ENCODE results near the gene GNPTG.

Gene GNPTG

DNA sequence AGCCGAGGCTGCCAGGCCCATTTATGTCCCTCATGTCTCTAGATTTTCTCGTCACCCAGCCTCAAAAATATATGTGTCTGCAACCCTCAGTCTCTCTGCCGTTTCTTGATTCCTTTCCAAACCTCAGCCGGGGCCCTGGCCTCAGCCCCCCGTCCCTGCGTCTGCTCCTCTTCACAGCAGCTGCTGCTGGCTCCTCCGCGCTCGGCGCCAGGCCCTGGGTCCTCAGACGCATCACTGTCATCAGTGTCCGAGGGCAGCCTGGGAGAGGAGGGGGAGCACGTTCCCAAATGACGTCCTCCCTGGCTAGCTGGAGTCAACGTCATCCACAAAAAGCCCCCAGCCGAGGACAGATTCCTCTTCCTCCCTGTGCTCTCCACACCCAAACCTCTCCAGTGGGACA lies 2.4 kb upstream of the GNPTG start:
- Histone ChIP-seq H3K4me3 (ENCODE audit: low read depth, low read length) (no peak overlapping the region), H3K27ac (no peak overlapping the region), H3K27me3 (ENCODE audit: insufficient read depth, low read depth, severe bottlenecking) (no peaks in the 10 kb centered on the region), H3K36me3 (peaks cover 24% of the 10 kb centered on the region), H3K9me3 (ENCODE audit: severe bottlenecking) (no peaks in the 10 kb centered on the region)
- TF ChIP-seq, protein P1, sequence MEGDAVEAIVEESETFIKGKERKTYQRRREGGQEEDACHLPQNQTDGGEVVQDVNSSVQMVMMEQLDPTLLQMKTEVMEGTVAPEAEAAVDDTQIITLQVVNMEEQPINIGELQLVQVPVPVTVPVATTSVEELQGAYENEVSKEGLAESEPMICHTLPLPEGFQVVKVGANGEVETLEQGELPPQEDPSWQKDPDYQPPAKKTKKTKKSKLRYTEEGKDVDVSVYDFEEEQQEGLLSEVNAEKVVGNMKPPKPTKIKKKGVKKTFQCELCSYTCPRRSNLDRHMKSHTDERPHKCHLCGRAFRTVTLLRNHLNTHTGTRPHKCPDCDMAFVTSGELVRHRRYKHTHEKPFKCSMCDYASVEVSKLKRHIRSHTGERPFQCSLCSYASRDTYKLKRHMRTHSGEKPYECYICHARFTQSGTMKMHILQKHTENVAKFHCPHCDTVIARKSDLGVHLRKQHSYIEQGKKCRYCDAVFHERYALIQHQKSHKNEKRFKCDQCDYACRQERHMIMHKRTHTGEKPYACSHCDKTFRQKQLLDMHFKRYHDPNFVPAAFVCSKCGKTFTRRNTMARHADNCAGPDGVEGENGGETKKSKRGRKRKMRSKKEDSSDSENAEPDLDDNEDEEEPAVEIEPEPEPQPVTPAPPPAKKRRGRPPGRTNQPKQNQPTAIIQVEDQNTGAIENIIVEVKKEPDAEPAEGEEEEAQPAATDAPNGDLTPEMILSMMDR (IDR thresholded peaks at IDR 0.05; ENCODE audit: low read depth, low read length), result no peak
- DNase-seq, result no peak

DNA sequence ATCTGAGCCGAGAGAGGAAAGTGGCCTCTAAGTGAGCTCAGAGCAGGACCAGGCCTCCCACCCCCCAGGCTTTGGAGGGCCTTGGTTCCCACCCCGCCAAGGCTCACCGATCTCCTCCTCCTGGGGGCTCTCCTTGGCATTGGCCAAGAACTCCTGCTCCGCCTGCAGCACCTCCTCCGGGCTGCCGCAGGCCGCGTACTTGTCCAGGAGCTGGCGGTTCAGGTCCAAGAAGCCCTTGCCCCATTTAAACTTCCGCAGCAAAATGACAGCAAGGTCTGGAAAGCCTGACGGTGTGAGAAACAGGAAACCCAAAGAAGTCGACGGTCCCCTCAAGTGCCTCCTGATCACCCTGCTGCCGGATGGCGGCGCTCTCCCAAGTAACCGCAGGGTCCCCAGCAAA lies 1.8 kb upstream of the GNPTG start:
- Histone ChIP-seq H3K9me3 (ENCODE audit: severe bottlenecking) (no peaks in the 10 kb centered on the region), H3K27me3 (ENCODE audit: insufficient read depth, low read depth, severe bottlenecking) (no peaks in the 10 kb centered on the region), H3K36me3 (peaks cover 24% of the 10 kb centered on the region), H3K27ac (no peak overlapping the region), H3K4me3 (ENCODE audit: low read depth, low read length) (no peak overlapping the region)
- no peak for DNase-seq
- TF ChIP-seq, protein P1 (IDR thresholded peaks at IDR 0.05; ENCODE audit: low read depth, low read length), result no peak

DNA sequence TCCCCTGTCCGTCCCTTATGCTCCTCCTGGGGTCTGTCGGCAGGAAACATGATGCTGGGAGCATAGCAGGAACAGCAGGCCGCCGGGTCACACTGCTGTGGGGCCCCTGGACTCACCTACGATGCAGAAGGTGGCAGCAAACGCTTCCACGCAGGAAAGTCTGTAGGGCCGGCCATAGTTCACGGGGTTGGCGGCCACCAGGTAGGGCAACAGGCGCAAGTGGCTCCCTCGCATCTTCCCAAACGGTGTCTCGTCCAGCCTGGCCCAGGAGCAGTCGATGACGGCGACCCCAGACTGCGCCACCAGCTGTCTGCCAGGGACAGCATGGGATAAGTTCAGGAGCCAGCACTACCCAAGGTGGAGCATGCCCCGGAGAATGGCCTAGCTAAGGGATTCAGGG lies 1.0 kb upstream of the GNPTG start:
- no peak overlapping the region for H3K27ac ChIP-seq

DNA sequence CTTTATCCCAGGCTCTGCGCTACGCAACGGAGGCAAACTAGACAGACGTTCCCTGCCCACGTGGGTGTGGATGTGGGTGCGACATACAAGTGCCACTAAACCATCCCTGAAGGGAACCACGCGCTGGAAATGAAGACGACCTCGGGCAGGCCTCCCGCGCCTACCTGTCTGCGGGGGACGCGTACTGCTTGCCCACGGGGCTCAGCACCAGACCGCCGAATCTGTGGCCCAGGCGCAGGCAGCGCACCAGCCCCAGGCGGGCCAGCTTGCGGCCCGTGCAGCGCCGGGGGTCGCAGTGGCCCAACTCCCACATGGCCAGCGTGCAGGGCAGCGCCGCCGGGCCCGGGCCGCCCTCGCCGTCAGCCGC lies 533 bp upstream of the GNPTG start:
- no peaks in the 10 kb centered on the region for H3K27me3 ChIP-seq (ENCODE audit: insufficient read depth, low read depth, severe bottlenecking)
- no peak for DNase-seq
- H3K9me3 ChIP-seq (ENCODE audit: severe bottlenecking), result no peaks in the 10 kb centered on the region
- H3K27ac ChIP-seq, result peak overlapping the region; percentile 52
- peak overlapping the region; percentile 92 for H3K4me3 ChIP-seq (ENCODE audit: low read depth, low read length)
- TF ChIP-seq, protein P1 (IDR thresholded peaks at IDR 0.05; ENCODE audit: low read depth, low read length), result no peak
- H3K36me3 ChIP-seq, result peaks cover 24% of the 10 kb centered on the region

More for the DNA sequence above, 1.0 kb upstream of the GNPTG start:
- Histone ChIP-seq H3K27me3 (ENCODE audit: insufficient read depth, low read depth, severe bottlenecking) (no peaks in the 10 kb centered on the region), H3K36me3 (peaks cover 24% of the 10 kb centered on the region), H3K4me3 (ENCODE audit: low read depth, low read length) (peak overlapping the region; percentile 92), H3K9me3 (ENCODE audit: severe bottlenecking) (no peaks in the 10 kb centered on the region)
- DNase-seq, result no peak
- TF ChIP-seq, protein P1 (IDR thresholded peaks at IDR 0.05; ENCODE audit: low read depth, low read length), result no peak

DNA sequence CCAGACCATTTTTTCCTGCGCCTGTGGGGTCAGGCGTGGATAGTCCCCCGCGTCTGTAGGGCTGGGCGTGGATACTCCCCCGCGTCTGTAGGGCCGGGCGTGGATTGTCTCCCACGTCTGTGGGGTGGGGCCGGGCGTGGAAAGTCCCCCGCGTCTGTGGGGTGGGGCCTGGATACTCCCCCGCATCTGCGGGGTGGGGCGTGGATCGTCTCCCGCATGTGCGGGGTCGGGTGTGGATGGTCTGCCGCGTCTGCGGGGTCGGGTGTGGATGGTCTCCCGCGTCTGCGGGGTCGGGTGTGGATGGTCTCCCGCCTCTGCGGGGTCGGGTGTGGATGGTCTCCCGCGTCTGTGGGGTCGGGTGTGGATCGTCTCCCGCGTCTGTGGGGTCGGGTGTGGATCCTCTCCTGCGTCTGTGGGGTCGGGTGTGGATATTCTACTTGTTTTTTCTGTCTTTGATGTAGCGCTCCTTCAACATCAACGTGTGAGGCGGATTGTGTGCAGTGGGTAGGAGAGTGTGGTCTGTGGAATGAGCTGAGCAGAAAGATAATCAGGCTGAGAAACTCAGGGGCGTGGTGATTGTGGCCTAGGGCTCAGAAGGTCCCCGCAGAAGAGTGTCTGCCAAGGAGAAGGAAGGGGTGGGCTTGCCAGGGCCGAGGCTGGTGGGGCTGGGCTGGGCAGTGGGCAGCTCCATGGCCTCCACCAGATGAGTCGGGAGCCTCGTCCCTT lies 3.2 kb downstream of the GNPTG start:
- TF ChIP-seq, protein P1 (IDR thresholded peaks at IDR 0.05; ENCODE audit: low read depth, low read length), result no peak
- peaks cover 7% of the 10 kb centered on the region for H3K36me3 ChIP-seq
- DNase-seq, result no peak
- no peak overlapping the region for H3K4me3 ChIP-seq (ENCODE audit: low read depth, low read length)
- no peaks in the 10 kb centered on the region for H3K27me3 ChIP-seq (ENCODE audit: insufficient read depth, low read depth, severe bottlenecking)
- no peak overlapping the region for H3K27ac ChIP-seq
- no peaks in the 10 kb centered on the region for H3K9me3 ChIP-seq (ENCODE audit: severe bottlenecking)

DNA sequence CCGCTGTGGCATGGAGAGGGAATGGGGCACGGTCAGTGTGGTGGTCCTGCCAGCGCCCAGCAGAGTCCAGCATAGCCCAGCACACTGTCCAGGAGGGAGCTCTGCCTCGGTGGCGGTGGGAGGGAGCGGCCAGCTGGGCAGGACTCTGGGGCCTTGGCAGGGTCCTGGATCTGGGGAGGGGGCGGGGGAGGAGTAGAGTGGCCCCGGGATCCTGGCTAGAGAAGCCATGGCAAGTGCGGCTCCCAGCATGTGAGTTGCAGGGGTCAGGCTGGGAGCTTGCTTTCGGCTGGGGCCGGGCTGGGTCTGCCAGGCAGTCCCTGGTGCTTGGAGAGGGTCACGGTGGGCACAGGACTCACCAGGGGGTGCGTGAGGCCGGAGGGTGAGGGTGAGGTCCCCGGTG lies 3.9 kb downstream of the GNPTG start:
- Histone ChIP-seq H3K9me3 (ENCODE audit: severe bottlenecking) (no peaks in the 10 kb centered on the region), H3K27me3 (ENCODE audit: insufficient read depth, low read depth, severe bottlenecking) (no peaks in the 10 kb centered on the region), H3K4me3 (ENCODE audit: low read depth, low read length) (no peak overlapping the region), H3K27ac (no peak overlapping the region), H3K36me3 (peaks cover 1% of the 10 kb centered on the region)
- DNase-seq, result no peak
- TF ChIP-seq, protein P1 (IDR thresholded peaks at IDR 0.05; ENCODE audit: low read depth, low read length), result no peak

All from WERI-Rb-1 (cell line).